Measurements from ENCODE around the gene MYO3B.
A peak's percentile ranks its signal among the peaks of the same experiment; 100 is the strongest.

MYO3B gene

GRCh38 chr2:170486730-170487129, 308.8 kb downstream of the MYO3B start:
- Histone ChIP-seq H3K9me3 (ENCODE audit: control insufficient read depth, insufficient read depth, low read length) (no peaks in the 10 kb centered on the region), H3K36me3 (ENCODE audit: control insufficient read depth, insufficient read depth, low read length) (no peaks in the 10 kb centered on the region), H3K4me3 (ENCODE audit: low read depth, low read length) (no peak overlapping the region), H3K27me3 (ENCODE audit: control insufficient read depth, insufficient read depth, low read length) (no peaks in the 10 kb centered on the region), H3K9ac (ENCODE audit: low read depth, low read length) (no peak overlapping the region), H3K4me1 (ENCODE audit: control insufficient read depth, insufficient read depth, low read length) (no peaks in the 10 kb centered on the region)

- H3K9me3 ChIP-seq (ENCODE audit: control insufficient read depth, insufficient read depth, low read length): no peaks in the 10 kb centered on the region
- H3K36me3 ChIP-seq (ENCODE audit: control insufficient read depth, insufficient read depth, low read length): no peaks in the 10 kb centered on the region
- no peaks in the 10 kb centered on the region for H3K4me1 ChIP-seq (ENCODE audit: control insufficient read depth, insufficient read depth, low read length)
- no peak overlapping the region for H3K4me3 ChIP-seq (ENCODE audit: low read depth, low read length)
- peaks cover 3% of the 10 kb centered on the region for H3K27me3 ChIP-seq (ENCODE audit: control insufficient read depth, insufficient read depth, low read length)
- no peak overlapping the region for H3K9ac ChIP-seq (ENCODE audit: low read depth, low read length)
Measured at GRCh38 chr2:170488807-170489206, 310.9 kb downstream of the MYO3B start.

- Histone ChIP-seq H3K4me3 (ENCODE audit: low read depth, low read length) (no peak overlapping the region), H3K9ac (ENCODE audit: low read depth, low read length) (no peak overlapping the region), H3K36me3 (ENCODE audit: control insufficient read depth, insufficient read depth, low read length) (no peaks in the 10 kb centered on the region), H3K9me3 (ENCODE audit: control insufficient read depth, insufficient read depth, low read length) (no peaks in the 10 kb centered on the region), H3K4me1 (ENCODE audit: control insufficient read depth, insufficient read depth, low read length) (no peaks in the 10 kb centered on the region), H3K27me3 (ENCODE audit: control insufficient read depth, insufficient read depth, low read length) (peaks cover 6% of the 10 kb centered on the region)
Measured at GRCh38 chr2:170492010-170492409, 314.1 kb downstream of the MYO3B start.

GRCh38 chr2:170493426-170494097, 315.6 kb downstream of the MYO3B start:
- Histone ChIP-seq H3K4me1 (ENCODE audit: control insufficient read depth, insufficient read depth, low read length) (no peaks in the 10 kb centered on the region), H3K9ac (ENCODE audit: low read depth, low read length) (no peak overlapping the region), H3K4me3 (ENCODE audit: low read depth, low read length) (no peak overlapping the region), H3K36me3 (ENCODE audit: control insufficient read depth, insufficient read depth, low read length) (no peaks in the 10 kb centered on the region), H3K27me3 (ENCODE audit: control insufficient read depth, insufficient read depth, low read length) (peaks cover 6% of the 10 kb centered on the region), H3K9me3 (ENCODE audit: control insufficient read depth, insufficient read depth, low read length) (no peaks in the 10 kb centered on the region)

- H3K36me3 ChIP-seq (ENCODE audit: control insufficient read depth, insufficient read depth, low read length): no peaks in the 10 kb centered on the region
- H3K9ac ChIP-seq (ENCODE audit: low read depth, low read length): no peak overlapping the region
- peaks cover 18% of the 10 kb centered on the region for H3K27me3 ChIP-seq (ENCODE audit: control insufficient read depth, insufficient read depth, low read length)
- H3K9me3 ChIP-seq (ENCODE audit: control insufficient read depth, insufficient read depth, low read length): no peaks in the 10 kb centered on the region
- no peak overlapping the region for H3K4me3 ChIP-seq (ENCODE audit: low read depth, low read length)
- no peaks in the 10 kb centered on the region for H3K4me1 ChIP-seq (ENCODE audit: control insufficient read depth, insufficient read depth, low read length)
Measured at GRCh38 chr2:170495896-170496295, 317.9 kb downstream of the MYO3B start.

GRCh38 chr2:170498619-170499018, 320.7 kb downstream of the MYO3B start:
- Histone ChIP-seq H3K36me3 (ENCODE audit: control insufficient read depth, insufficient read depth, low read length) (no peaks in the 10 kb centered on the region), H3K27me3 (ENCODE audit: control insufficient read depth, insufficient read depth, low read length) (peaks cover 14% of the 10 kb centered on the region), H3K9me3 (ENCODE audit: control insufficient read depth, insufficient read depth, low read length) (no peaks in the 10 kb centered on the region)

GRCh38 chr2:170500104-170500503, 322.2 kb downstream of the MYO3B start:
- Histone ChIP-seq H3K27me3 (ENCODE audit: control insufficient read depth, insufficient read depth, low read length) (peaks cover 14% of the 10 kb centered on the region), H3K36me3 (ENCODE audit: control insufficient read depth, insufficient read depth, low read length) (no peaks in the 10 kb centered on the region), H3K4me1 (ENCODE audit: control insufficient read depth, insufficient read depth, low read length) (peaks cover 36% of the 10 kb centered on the region), H3K4me3 (ENCODE audit: low read depth, low read length) (no peak overlapping the region), H3K9ac (ENCODE audit: low read depth, low read length) (no peak overlapping the region), H3K9me3 (ENCODE audit: control insufficient read depth, insufficient read depth, low read length) (no peaks in the 10 kb centered on the region)

More at GRCh38 chr2:170498619-170499018, 320.7 kb downstream of the MYO3B start:
- H3K4me3 ChIP-seq (ENCODE audit: low read depth, low read length): no peak overlapping the region
- peaks cover 24% of the 10 kb centered on the region for H3K4me1 ChIP-seq (ENCODE audit: control insufficient read depth, insufficient read depth, low read length)
- H3K9ac ChIP-seq (ENCODE audit: low read depth, low read length): no peak overlapping the region

GRCh38 chr2:170500770-170501169, 322.8 kb downstream of the MYO3B start:
- Histone ChIP-seq H3K36me3 (ENCODE audit: control insufficient read depth, insufficient read depth, low read length) (no peaks in the 10 kb centered on the region), H3K4me3 (ENCODE audit: low read depth, low read length) (no peak overlapping the region), H3K9me3 (ENCODE audit: control insufficient read depth, insufficient read depth, low read length) (no peaks in the 10 kb centered on the region), H3K27me3 (ENCODE audit: control insufficient read depth, insufficient read depth, low read length) (peaks cover 12% of the 10 kb centered on the region), H3K9ac (ENCODE audit: low read depth, low read length) (no peak overlapping the region), H3K4me1 (ENCODE audit: control insufficient read depth, insufficient read depth, low read length) (peaks cover 40% of the 10 kb centered on the region)

GRCh38 chr2:170501421-170502043, 323.6 kb downstream of the MYO3B start:
- H3K9ac ChIP-seq (ENCODE audit: low read depth, low read length): no peak overlapping the region
- peaks cover 12% of the 10 kb centered on the region for H3K27me3 ChIP-seq (ENCODE audit: control insufficient read depth, insufficient read depth, low read length)
- no peaks in the 10 kb centered on the region for H3K9me3 ChIP-seq (ENCODE audit: control insufficient read depth, insufficient read depth, low read length)
- peaks cover 46% of the 10 kb centered on the region for H3K4me1 ChIP-seq (ENCODE audit: control insufficient read depth, insufficient read depth, low read length)
- no peaks in the 10 kb centered on the region for H3K36me3 ChIP-seq (ENCODE audit: control insufficient read depth, insufficient read depth, low read length)
- H3K4me3 ChIP-seq (ENCODE audit: low read depth, low read length): no peak overlapping the region

GRCh38 chr2:170502361-170503130, 324.6 kb downstream of the MYO3B start:
- Histone ChIP-seq H3K4me1 (ENCODE audit: control insufficient read depth, insufficient read depth, low read length) (peaks cover 46% of the 10 kb centered on the region), H3K9ac (ENCODE audit: low read depth, low read length) (no peak overlapping the region), H3K27me3 (ENCODE audit: control insufficient read depth, insufficient read depth, low read length) (peaks cover 12% of the 10 kb centered on the region), H3K4me3 (ENCODE audit: low read depth, low read length) (no peak overlapping the region), H3K36me3 (ENCODE audit: control insufficient read depth, insufficient read depth, low read length) (no peaks in the 10 kb centered on the region), H3K9me3 (ENCODE audit: control insufficient read depth, insufficient read depth, low read length) (no peaks in the 10 kb centered on the region)

- Histone ChIP-seq H3K36me3 (ENCODE audit: control insufficient read depth, insufficient read depth, low read length) (no peaks in the 10 kb centered on the region), H3K27me3 (ENCODE audit: control insufficient read depth, insufficient read depth, low read length) (peaks cover 14% of the 10 kb centered on the region), H3K4me3 (ENCODE audit: low read depth, low read length) (peak overlapping the region; percentile 18), H3K9ac (ENCODE audit: low read depth, low read length) (no peak overlapping the region), H3K4me1 (ENCODE audit: control insufficient read depth, insufficient read depth, low read length) (peaks cover 46% of the 10 kb centered on the region), H3K9me3 (ENCODE audit: control insufficient read depth, insufficient read depth, low read length) (no peaks in the 10 kb centered on the region)
Measured at GRCh38 chr2:170503563-170503962, 325.6 kb downstream of the MYO3B start.

Measured in iPS-15b (cell line).